Progenitor cell of endocrine pancreas (in vitro differentiated cells): ENCODE measurements around the gene ADGRF1. TPM values are rescaled to one million over a fixed set of nuclear protein-coding genes. Genes with fewer than 3 reads are reported as not detected.

ENCODE experiments used
- DNase-seq: peaks from one replicate; pipeline ENCODE4 v3.0.0; 2021; ENCODE audit warnings: low spot score; ENCODE audit not compliant: unreplicated experiment
- H3K27ac Mint-ChIP-seq: 2 replicates; pipeline ENCODE4 v1.8.0; 2021; ENCODE audit warnings: mild to moderate bottlenecking, moderate library complexity, mixed read lengths
- H3K27me3 Mint-ChIP-seq: 2 replicates; pipeline ENCODE4 v1.8.0; 2021; ENCODE audit warnings: mixed read lengths
- H3K36me3 Mint-ChIP-seq: 2 replicates; pipeline ENCODE4 v1.8.0; 2022; ENCODE audit warnings: mixed read lengths; ENCODE audit not compliant: insufficient read depth
- H3K4me1 Mint-ChIP-seq: 2 replicates; pipeline ENCODE4 v1.8.0; 2021; ENCODE audit warnings: low read depth, mixed read lengths
- H3K4me3 Mint-ChIP-seq: 2 replicates; pipeline ENCODE4 v1.8.0; 2021; ENCODE audit warnings: low read depth, mild to moderate bottlenecking, moderate library complexity, mixed read lengths
- H3K9me3 Mint-ChIP-seq: 2 replicates; pipeline ENCODE4 v1.8.0; 2021; ENCODE audit warnings: low read depth, mixed read lengths
- CTCF ChIP-seq: fragments of 200-600 bp; sonication (generic); IDR thresholded peaks from one replicate; pipeline ENCODE4 v1.5.0; 2021; ENCODE audit warnings: antibody characterized with exemption, mild to moderate bottlenecking; ENCODE audit not compliant: unreplicated experiment
- total RNA-seq: library from RNA; stranded (reverse); gene quantifications from 2 replicates; pipeline ENCODE4 v1.2.1, GENCODE V29; 2021

The ADGRF1 gene
- total RNA-seq, 1 donor from 2014 or later, result 0.12 TPM

GRCh38 chr6:47070461-47070860 is 28.3 kb upstream of the ADGRF1 start:
- H3K9me3 Mint-ChIP-seq, result peaks cover 4% of the 10 kb centered on the region
- H3K27me3 Mint-ChIP-seq, result peaks cover 3% of the 10 kb centered on the region
- no peak for TF ChIP-seq CTCF
- H3K4me1 Mint-ChIP-seq, result peaks cover 2% of the 10 kb centered on the region
- no peak for DNase-seq
- no peaks in the 10 kb centered on the region for H3K36me3 Mint-ChIP-seq
- H3K4me3 Mint-ChIP-seq, result no peak overlapping the region
- no peak overlapping the region for H3K27ac Mint-ChIP-seq

GRCh38 chr6:47069156-47069555 is 27.0 kb upstream of the ADGRF1 start:
- peaks cover 4% of the 10 kb centered on the region for H3K9me3 Mint-ChIP-seq
- no peaks in the 10 kb centered on the region for H3K36me3 Mint-ChIP-seq
- no peaks in the 10 kb centered on the region for H3K4me1 Mint-ChIP-seq
- no peak for DNase-seq
- no peak overlapping the region for H3K4me3 Mint-ChIP-seq
- H3K27me3 Mint-ChIP-seq, result no peaks in the 10 kb centered on the region
- H3K27ac Mint-ChIP-seq, result no peak overlapping the region
- no peak for TF ChIP-seq CTCF

GRCh38 chr6:47066418-47066817 is 24.3 kb upstream of the ADGRF1 start:
- DNase-seq, result no peak
- H3K4me3 Mint-ChIP-seq, result no peak overlapping the region
- H3K36me3 Mint-ChIP-seq, result no peaks in the 10 kb centered on the region
- no peak overlapping the region for H3K27ac Mint-ChIP-seq
- H3K27me3 Mint-ChIP-seq, result peaks cover 2% of the 10 kb centered on the region
- no peaks in the 10 kb centered on the region for H3K4me1 Mint-ChIP-seq
- H3K9me3 Mint-ChIP-seq, result peaks cover 8% of the 10 kb centered on the region
- no peak for TF ChIP-seq CTCF

GRCh38 chr6:47064274-47064673 is 22.1 kb upstream of the ADGRF1 start:
- Mint-ChIP-seq H3K9me3 (peaks cover 8% of the 10 kb centered on the region), H3K27me3 (peaks cover 2% of the 10 kb centered on the region), H3K27ac (no peak overlapping the region), H3K36me3 (no peaks in the 10 kb centered on the region), H3K4me3 (no peak overlapping the region), H3K4me1 (no peaks in the 10 kb centered on the region)
- no peak for TF ChIP-seq CTCF
- no peak for DNase-seq

GRCh38 chr6:47062346-47062745 is 20.2 kb upstream of the ADGRF1 start:
- Mint-ChIP-seq H3K4me3 (no peak overlapping the region), H3K36me3 (no peaks in the 10 kb centered on the region), H3K9me3 (peaks cover 8% of the 10 kb centered on the region), H3K27me3 (peaks cover 2% of the 10 kb centered on the region), H3K4me1 (no peaks in the 10 kb centered on the region), H3K27ac (no peak overlapping the region)
- no peak for TF ChIP-seq CTCF
- no peak for DNase-seq
